HG02885 (cell line): ENCODE data around the gene XXYLT1.

Source experiments
- ATAC-seq: cut with Tn5 transposase; IDR thresholded peaks from one replicate; pipeline ENCODE4 v1.9.1; 2021; ENCODE audit warnings: mild to moderate bottlenecking; ENCODE audit not compliant: unreplicated experiment, poor library complexity

The XXYLT1 gene

DNA sequence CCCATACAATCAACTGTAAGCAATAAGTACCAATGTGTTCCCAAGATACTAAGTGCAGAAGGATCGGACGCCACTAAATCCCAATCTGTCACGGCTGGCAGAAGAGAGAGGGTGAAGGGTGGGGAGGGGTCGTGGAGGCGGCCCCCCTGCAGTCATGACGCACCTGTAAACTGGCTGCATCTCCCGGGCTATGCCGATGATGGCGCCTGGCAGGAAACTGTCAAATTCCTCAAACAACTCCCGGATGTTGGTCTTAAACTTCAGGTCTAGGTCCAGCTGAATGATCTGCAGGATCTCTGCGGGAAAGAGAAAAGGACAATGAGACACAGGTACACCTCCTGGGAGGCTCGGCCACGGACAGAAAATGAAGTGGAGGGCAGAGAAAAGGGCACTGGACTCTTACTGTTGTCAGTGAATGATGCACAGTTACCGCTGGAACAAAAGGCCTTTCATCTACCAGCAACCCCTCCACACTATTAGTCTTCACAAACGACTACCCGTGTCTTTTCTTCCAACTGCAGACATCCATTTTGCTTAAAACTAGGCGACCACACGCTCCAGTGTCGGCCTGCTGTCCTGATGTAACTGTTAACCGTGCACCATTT is 114.6 kb downstream of the XXYLT1 start:
- no peak for ATAC-seq

DNA sequence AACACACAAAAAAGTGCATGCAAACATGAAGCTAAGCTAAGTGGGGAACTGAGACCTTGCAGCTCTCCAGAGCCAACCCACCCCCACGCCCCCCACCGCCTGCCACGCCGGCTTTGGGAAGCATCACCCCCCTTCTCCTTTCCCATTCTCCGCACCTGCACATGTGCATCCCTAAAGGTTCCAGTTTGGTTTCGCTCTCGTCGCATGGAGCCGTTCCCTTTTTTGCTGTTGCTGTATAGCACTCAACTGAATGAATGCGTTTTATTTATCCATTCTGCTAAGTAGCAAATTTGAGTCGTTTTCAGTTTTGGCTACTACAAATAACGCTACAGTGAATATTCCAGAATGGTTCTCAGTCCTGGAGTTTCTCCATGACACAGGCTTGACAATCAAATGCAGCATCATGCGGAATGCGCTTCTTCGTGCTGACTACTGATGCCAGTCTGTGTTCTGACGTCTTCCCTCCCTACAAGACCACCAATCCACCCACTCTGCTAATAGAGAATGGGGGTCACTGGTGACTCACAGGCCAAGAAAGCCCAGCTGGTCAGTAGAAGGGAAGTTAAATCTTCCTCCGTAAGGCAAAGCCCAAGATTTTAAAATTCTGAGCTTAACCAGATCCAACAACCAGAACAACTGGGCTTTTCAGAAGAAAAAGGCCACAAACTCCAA is 115.3 kb downstream of the XXYLT1 start:
- no peak for ATAC-seq

DNA sequence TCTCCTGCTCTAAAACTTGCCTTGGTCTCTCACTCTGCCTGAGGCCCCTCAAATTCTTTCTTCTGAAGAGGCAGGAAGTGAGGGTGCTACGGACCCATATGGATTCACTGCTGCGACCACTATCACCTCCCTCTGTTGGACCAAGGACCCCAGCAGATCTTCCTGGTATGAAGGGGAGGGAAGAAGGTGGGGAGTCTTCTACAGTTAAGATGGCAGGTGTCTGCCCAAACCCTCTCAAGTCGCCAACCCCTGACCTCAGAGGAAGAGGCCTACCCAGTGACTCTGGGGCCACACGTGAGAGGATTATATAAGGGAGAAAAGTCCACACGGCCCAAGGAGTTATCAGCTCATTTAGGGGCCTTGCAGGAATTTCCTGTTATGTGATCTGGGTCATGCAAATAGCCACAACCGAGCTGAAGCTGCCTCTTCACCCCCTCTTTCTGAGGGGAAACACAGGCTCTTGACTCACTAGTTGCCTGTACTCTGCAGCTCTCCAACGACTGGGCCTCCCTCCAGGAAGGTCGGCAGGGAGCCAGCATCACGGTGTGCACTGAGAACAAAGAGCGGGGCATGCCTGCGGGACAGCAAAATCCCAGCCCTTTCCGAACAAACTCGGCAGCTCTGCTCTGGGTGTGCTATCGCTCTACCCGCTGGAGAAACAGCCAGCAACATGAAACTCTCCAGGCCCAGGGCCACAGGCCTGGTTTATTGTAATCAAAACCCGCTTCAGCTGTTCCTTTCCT is 116.0 kb downstream of the XXYLT1 start:
- ATAC-seq = no peak

DNA sequence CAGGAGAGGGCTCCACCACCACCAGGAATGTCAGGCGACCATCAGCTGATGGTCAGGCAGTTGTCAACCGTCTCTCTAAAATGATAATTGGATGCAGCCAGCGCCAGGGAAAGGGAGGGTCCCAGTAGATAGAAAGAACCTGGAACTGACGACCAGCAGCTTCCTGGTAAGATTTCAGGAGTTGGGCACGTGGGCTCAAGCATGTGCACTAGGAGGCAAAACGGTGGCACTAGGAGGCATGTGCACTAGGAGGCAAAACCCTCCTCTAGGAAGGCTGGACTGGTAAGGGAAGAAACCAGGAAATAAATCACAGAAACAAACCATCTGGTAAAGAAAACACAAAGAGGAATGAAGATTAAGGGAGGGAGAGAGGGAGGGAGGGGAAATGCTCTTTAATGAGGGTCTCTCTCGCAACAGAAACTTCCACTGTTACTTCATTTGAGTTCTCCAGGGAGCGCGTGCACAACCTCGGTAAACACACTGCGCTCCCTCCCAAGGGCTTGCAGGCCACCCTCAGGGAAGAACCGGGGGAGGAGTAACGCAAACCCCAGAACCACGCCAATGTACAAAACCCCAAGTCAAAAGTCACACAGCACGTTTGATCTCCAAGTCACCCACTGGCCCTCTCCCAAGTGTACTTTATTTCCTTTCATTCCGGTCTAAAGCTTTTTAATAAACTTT is 116.7 kb downstream of the XXYLT1 start:
- ATAC-seq = no peak

DNA sequence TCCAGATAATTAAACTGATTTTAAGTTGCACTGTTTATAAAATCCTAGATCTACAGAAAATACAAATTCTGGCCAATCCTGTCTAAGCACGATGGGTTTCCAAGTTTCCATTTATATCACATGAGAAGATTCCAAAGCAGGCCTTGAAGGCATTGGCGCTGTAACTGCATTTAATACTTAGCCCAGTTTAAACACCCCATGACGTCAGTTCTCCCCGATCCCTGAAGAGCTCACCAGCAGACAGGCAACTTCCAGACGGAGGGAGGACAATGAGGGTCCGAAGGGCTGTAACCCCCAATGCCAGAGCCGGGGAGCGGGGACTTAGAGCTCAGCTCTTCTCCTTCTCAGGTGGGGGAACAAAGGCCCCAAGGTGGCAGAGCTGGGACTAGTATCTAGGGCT is 117.3 kb downstream of the XXYLT1 start:
- ATAC-seq = no peak

DNA sequence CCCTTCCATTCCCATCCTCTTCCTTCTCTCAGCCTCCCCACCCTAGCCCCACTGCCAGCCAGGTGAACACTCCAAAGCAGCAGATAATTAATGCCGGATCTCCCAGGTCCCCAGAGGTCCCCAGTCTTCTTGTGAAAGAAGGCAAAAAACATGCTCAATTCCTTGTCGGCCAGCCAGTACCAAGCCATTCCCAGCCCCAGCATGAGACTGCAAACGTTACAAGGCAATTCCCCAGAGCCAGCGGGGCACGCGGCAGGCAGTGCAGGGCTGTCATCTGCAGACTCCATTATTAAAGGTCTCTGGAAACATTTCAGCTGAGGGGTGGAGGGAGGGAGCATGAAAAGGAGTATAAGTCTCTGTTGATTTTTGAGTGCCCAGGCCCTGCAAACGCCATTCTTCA is 117.8 kb downstream of the XXYLT1 start:
- no peak for ATAC-seq

DNA sequence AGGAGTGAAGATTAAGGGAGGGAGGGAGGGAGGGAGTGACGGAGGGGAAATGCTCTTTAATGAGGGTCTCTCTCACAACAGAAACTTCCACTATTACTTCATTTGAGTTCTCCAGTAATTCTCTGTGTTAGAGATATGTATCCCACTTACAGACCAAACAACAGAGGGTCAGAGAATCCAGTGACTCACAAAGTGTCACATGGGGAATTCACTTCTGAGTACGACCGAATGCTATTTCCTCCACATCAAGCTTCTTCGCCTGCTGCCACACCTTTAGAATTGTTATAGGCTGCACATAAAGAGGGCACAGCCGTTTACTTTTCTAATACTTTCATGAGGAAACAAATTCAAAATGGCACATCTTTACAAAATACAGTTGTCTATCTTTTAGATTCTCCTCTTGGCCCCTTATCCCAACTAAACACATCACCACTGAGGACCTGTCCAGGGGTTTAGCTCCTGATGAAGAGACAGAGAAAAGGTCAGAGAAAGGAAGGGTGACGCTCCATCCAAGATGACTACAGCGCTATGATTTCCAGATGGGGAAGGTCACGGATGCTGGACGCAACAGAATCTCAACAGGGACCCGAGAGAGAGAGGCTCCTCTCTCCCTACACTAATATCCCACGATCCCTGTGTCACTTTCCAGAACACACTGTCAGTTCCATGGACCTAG is 119.0 kb downstream of the XXYLT1 start:
- ATAC-seq = no peak

DNA sequence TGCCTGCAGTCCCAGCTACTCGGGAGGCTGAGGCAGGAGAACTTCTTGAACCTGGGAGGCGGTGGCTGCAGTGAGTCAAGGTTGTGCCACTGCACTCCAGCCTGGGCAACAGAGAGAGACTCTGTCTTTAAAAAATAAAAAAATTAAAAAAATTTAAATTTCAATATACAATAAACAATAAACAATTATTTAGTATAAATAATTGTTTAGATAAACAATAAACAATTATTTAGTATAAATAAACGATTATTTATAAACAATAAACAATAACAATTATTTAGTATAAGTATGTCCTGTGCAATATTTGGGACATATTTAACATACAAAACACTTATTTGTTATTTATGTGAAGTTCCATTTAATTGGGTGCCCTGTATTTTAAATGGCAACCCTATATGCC is 119.6 kb downstream of the XXYLT1 start:
- ATAC-seq = no peak

DNA sequence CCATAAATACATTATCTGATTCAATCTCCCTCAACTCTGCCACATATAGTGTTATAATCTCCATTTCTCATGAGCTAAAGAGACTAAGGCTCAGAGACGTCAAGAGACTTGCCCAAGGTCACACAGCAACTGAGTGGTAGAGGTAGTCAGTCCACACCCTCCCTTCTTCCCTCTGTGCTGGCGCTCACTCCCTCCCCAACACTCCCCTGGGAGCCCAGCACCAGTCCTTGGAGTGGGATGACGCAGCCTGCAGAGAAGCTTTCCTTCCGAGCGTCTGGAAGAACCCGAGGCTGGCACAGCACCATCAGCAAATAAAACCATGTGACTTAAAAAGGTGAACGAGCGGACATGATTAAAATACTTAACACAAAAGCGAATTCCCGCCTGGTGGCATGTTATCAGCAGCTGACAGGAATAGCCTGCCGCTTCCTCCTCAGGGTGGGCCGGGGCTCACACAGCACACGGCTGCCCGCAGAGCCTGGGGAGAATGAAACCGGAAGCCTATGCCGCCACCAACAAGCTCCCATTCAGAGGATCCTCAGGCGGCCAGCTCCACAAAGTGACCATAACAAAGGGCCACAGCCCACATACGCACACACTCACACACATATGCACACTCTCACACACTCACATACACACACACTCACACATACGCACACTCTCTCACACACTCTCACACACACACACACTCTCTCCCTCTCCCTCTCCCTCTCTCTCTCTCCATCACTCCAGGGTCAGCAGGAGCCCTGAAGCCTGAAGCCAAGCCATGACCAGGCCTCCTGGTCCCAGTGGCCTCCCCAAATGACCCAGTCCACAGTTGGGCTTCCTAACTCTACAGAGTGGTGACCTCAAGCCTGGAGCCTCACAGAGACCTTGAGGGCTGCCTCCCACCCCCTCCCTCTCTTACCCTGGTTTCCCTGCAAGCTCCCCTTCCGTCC is 120.5 kb downstream of the XXYLT1 start:
- ATAC-seq = peak; percentile 40

DNA sequence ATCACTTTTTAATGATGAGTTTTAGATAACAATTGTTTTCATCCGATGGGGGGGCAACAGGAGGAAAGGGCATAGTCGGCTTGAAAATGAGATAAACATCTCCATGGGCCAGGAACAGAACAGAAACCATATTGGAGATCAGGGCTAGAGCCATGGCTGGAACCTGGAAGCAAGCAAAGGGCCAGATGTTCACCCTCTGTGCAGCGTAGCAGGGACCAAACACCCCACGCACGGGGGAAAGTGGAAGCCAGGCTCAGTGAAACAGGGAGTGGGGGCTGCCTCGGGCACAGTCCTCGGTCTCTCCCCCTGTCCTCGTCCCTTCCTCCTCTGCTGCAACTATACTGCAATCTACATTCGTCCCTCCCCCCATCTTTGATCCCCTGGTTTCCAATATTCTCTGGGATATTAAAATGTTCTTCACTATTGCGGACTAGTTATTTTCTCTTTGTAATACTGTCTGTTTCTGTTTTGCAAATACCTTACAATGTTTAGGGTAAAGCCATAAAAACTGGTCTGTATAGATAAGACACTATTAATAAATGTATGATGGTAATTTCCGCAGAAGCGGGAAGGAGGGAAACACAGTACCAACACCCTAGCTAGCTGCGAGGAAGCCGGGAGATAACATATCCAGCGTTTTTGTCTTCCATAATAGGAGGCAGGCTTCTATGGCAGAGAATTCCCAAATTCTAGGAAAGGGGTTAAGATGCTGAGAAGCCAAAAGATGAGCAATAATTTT is 121.5 kb downstream of the XXYLT1 start:
- ATAC-seq = no peak

DNA sequence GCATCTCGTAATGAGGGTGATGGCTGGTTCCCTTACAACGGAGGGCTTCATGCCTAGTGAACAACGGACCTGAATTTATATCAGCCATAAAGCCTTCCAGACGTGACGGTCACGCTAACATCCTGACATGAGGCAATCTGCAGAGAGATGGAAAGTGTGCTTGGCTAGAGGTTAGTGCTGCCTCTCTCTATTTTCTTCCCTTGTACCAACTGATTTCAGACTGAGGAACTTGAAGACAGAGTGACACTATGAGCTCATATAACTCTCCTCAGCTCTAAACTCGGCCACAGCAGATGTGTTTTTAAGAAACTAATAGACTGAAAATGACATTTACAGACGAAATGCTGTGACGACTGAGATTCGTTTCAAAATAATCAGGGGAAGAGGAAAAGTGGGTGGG is 122.4 kb downstream of the XXYLT1 start:
- ATAC-seq = no peak

DNA sequence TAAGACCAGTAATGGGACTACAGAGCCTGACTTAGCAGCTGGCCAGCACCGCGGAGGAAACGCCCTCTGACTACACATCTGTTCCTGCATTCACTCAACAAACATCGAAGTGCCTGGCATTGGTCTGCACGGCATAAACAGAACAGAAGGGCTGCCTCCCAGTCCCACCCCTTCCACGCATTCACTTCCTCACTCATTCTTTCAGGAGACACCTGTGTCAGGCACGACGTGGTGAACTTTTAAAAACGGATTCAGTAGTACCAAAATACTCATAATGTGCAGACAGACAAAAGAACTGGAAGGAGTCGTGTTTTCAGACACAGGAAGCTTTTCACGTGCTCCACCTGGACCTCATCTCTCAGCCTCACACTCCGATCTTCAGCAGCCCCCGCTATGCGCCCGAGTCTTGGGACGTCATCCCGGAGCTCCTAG is 123.3 kb downstream of the XXYLT1 start:
- peak; percentile 75 for ATAC-seq

DNA sequence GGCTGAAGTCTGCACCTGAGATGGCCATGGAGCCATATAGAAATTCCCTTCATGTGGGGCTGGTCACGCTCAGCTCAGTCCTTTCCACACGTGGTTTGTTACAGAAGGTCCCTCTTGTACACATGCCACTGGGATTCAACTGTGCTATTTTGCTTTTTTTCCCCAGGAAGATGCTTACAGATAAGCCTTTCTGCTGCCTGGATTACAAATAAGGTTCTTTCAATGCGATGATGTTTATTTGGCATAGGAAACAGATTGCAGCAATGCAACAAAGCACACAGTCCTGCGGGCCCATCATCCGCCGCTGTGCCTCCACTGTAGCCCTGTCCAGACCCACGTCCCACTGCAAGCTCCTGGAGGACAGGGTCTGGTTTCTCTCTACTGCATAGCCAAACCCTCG is 124.8 kb downstream of the XXYLT1 start:
- no peak for ATAC-seq

DNA sequence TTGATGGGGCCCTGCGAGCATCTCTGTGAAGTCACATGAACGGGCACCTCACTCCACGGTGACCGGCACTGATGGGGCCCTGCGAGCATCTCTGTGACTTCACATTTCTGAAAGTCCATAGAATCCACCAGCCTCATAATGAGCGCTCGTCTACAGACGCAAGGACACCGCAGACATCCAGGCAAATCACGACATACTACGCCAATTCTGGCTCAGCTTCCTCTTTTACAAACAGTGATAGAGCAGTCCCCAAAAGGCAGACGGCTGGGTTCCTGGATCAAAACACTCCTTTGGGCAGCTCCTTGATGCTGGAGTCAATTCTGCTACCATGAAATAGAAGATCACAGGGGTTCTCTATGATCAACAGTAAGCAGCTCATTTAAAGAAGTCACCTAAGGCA is 125.4 kb downstream of the XXYLT1 start:
- no peak for ATAC-seq

DNA sequence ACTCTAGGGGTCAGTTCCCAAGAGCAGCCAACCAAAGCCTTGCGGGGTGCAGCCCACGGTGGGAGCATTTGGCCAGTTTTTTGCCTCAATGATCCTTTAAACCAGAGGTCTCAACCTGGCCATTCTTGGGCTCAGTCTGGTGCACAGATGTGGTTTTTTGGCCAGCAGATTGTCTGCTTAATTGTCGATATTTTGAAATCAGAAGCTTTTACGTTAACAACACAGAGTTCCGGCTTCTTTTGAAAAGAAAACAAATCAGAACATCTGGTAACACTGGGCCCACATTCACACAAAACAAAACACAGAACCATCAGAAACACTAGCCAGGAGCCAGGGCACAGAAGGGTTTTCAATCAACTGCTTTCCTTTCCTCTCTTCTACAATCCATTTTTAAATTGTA is 127.7 kb downstream of the XXYLT1 start:
- ATAC-seq = no peak

DNA sequence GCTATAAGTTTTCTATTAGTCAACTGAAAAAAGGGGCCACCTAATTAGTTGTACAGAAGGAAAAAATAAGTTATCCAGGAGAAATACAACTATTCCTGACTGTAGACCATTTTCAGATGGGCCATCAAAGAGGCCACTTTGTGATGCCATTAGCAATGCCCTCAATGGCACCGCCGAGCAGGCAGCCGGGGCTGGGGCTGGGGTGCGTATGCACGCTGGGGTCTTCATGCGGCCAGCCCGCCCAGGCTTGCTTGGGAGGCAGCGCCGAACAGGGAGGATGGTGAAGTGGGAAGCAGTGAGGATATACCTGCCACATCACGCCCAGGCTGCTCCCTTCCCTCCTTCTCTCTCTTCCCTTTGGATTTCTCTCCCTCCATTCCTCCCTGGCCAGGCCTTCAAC is 128.4 kb downstream of the XXYLT1 start:
- ATAC-seq = no peak

DNA sequence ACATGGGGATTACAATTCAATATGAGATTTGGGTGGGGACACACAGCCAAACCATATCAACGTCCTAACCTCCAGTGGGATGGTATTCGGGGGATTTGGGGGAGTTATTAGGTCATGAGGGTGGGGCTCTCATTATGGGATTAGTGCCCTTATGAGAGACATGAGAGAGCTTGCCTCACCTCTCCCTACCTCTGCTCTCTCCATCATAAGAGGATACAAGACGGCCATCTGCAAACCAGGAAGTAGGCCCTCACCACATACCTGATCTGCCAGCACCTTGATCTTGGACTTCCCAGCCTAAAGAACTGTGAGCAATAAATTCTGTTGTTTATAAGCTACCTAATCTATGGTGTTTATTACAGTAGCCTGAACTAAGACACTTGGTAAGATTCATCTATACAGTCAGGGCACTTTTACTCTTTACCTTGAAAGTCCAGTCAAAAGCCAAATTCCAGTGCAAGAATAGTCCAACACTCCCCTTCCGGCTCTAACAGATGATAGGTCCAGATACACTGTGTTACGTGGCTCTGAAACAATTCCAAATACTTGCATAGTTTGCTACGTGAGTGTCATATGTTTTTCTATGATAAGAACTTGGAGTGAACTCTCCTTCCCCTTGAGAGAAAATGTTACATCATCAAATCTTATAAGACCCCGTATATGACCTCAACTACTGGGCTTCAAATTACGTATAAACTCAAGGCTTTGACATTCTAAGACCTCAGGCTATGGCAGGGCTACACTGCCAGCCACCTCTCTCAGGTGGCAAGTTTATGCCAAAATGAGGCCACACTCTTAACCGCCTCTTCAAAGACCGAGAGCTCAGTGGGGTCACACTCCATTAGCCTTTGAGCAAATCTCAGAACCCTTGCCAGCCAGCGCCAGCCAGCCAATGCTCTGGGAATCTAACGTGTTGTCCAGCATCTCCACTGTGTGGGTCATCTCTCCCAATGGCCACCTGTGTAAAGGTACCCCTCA is 129.9 kb downstream of the XXYLT1 start:
- ATAC-seq = no peak

DNA sequence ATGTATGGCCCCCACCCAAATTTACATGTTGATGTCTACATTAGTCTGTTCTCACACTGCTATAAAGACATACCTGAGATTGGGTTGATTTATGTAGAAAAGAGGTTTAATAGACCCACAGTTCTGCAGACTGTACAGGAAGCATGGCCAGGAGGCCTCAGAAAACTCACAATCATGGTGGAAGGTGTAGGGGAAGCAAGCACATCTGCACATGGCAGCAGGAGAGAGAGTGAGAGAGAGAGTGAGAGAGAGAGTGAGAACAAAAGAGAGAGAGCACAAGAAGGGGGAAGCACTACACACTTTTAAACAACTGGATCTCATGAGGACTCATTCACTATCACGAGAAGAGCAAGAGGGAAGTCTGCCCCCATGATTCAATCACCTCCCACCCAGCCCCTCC is 130.5 kb downstream of the XXYLT1 start:
- no peak for ATAC-seq
